ENCODE data around the gene PRRT2. TPM values are rescaled to one million over a fixed set of nuclear protein-coding genes. Genes with fewer than 3 reads are reported as not detected.

Gene PRRT2
- total RNA-seq, 1 experiment from 2014 or later, result 0.42 TPM

- no peaks in the 10 kb centered on the region for H3K27me3 Mint-ChIP-seq (ENCODE audit: insufficient read depth, unreplicated experiment)
- H3K4me3 Mint-ChIP-seq (ENCODE audit: unreplicated experiment), result no peak overlapping the region
- ChIA-PET POLR2A (no interaction called here), CTCF (interaction anchor here (1.1 kb wide), 1 partner anchor 11 kb away, joined by 3 read pairs; no protein-coding TSS in a partner anchor)
- intact Hi-C loops (cut with micrococcal nuclease), result loop anchor here (5.0 kb wide), 1 partner anchor 38 kb away; the partner anchor contains the start of gene MVP
- no peak overlapping the region for H3K27ac Mint-ChIP-seq (ENCODE audit: low read depth, unreplicated experiment)
- peaks cover 14% of the 10 kb centered on the region for H3K4me1 Mint-ChIP-seq (ENCODE audit: insufficient read depth, unreplicated experiment)
- no peaks in the 10 kb centered on the region for H3K9me3 Mint-ChIP-seq (ENCODE audit: unreplicated experiment)
- H3K36me3 Mint-ChIP-seq (ENCODE audit: insufficient read depth, unreplicated experiment), result peaks cover 35% of the 10 kb centered on the region
- TF ChIP-seq, protein P1, sequence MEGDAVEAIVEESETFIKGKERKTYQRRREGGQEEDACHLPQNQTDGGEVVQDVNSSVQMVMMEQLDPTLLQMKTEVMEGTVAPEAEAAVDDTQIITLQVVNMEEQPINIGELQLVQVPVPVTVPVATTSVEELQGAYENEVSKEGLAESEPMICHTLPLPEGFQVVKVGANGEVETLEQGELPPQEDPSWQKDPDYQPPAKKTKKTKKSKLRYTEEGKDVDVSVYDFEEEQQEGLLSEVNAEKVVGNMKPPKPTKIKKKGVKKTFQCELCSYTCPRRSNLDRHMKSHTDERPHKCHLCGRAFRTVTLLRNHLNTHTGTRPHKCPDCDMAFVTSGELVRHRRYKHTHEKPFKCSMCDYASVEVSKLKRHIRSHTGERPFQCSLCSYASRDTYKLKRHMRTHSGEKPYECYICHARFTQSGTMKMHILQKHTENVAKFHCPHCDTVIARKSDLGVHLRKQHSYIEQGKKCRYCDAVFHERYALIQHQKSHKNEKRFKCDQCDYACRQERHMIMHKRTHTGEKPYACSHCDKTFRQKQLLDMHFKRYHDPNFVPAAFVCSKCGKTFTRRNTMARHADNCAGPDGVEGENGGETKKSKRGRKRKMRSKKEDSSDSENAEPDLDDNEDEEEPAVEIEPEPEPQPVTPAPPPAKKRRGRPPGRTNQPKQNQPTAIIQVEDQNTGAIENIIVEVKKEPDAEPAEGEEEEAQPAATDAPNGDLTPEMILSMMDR (IDR thresholded peaks at IDR 0.05; ENCODE audit: unreplicated experiment), result no peak
- no peak for DNase-seq (ENCODE audit: unreplicated experiment)
- BruUV-seq (replicated peaks), result no TSS peak
These were observed 48.2 kb downstream of the PRRT2 start for GRCh38 chr16:29860218-29860617.

DNA sequence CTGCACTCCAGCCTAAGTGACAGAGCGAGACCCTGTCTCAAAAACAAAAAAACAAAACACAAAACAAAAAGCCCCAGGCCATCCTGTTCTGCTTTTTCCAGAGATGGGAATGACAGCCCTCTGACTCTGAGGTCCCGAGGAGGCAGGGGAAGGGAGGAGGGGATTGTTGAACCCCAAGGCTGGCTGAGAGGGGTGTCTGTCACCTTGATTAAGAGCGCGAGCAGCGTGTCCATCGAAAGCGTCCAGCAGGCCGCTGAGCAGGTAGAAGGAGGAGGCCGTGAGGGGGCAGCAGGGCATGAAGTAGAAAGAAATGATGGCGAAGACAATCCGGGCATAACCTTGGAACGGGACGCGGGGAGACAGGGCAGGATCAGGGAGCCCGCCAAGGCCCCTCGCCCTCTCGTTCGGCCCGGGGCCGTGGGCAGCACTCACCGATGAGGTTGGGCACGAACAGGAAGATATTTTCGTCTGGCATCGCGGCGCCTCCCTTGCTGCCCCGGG is 50.4 kb downstream of the PRRT2 start:
- ChIA-PET POLR2A (interaction anchor here (0.6 to 2.8 kb wide), 10 partner anchors 9 to 944 kb away, joined by 3 to 23 read pairs (median 6); partner anchors contain the start of genes ASPHD1, KCTD13, MVP and SEZ6L2), CTCF (interaction anchor here (0.7 to 0.8 kb wide), 4 partner anchors 55 to 229 kb away, joined by 3 to 4 read pairs (median 3); no protein-coding TSS in a partner anchor)
- Mint-ChIP-seq H3K9me3 (ENCODE audit: unreplicated experiment) (no peaks in the 10 kb centered on the region), H3K36me3 (ENCODE audit: insufficient read depth, unreplicated experiment) (peaks cover 33% of the 10 kb centered on the region), H3K27me3 (ENCODE audit: insufficient read depth, unreplicated experiment) (no peaks in the 10 kb centered on the region), H3K27ac (ENCODE audit: low read depth, unreplicated experiment) (peak overlapping the region; percentile 99), H3K4me1 (ENCODE audit: insufficient read depth, unreplicated experiment) (peaks cover 14% of the 10 kb centered on the region), H3K4me3 (ENCODE audit: unreplicated experiment) (peak overlapping the region; percentile 99)
- TF ChIP-seq, protein P1 (IDR thresholded peaks at IDR 0.05; ENCODE audit: unreplicated experiment), result no peak
- peak; percentile 33 for DNase-seq (ENCODE audit: unreplicated experiment)
- intact Hi-C loops (cut with micrococcal nuclease), result loop anchor here (2.0 to 5.0 kb wide), 4 partner anchors 40 to 158 kb away; partner anchors contain the start of genes INO80E and MVP
- BruUV-seq (replicated peaks), result TSS peak; percentile 61

DNA sequence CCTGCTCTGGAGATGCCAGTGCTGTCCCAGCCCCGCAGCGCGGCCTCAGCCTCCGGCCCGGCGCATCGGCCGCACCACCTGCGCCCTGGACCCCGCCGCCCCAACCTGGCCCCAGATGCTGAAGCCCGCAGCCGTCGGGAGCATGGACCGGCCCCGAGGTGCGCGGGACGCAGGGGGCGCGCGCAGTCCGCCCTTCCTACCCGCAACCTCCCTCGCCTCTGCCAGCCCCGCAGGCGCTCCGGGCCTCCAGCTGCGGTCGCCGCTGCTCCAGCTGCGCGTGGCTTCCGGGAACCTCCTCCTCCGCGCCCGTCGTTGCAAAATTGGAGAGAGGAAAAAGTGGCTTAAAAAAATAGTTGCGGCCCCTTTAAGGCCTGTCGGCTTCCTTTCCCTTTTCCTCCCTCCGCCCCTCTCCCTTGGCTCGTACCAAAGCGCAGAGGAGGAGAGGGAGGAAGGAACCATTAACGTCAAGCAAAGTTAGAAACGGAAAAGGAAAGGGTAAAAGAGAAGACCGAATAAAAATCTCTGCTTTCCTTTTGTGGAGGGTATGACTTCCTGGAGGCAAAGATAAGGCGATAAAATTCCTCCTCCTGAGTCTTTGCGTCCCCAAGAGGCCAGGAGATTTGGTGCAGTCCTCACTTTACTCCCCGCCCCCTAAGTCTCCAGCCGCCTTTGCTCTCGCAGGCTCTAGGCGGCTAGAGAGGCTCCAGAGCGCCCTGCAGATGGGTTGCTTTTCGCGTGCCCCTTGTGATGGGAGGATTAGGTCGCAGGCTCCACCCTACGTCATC is 51.1 kb downstream of the PRRT2 start, which contains the start of gene CDIPT:
TSS of gene CDIPT (minus strand) at position 343 of the 785 bp plus-strand sequence. CDS start 369 bp downstream, outside the sequence.
- peak within 1 kb of the TSS; percentile 99 for H3K4me3 Mint-ChIP-seq (ENCODE audit: unreplicated experiment)
- no TSS peak for BruUV-seq (replicated peaks)
- H3K4me1 Mint-ChIP-seq (ENCODE audit: insufficient read depth, unreplicated experiment), result peaks cover 14% of the 10 kb centered on the region
- TF ChIP-seq, protein P1 (IDR thresholded peaks at IDR 0.05; ENCODE audit: unreplicated experiment), result no peak
- POLR2A ChIA-PET, result interaction anchor here (0.6 to 2.8 kb wide), 12 partner anchors 33 to 941 kb away, joined by 3 to 23 read pairs (median 6); partner anchors contain the start of genes ASPHD1, HIRIP3, KCTD13 and MVP
- intact Hi-C loops (cut with micrococcal nuclease), result loop anchor here (2.0 to 5.0 kb wide), 4 partner anchors 41 to 158 kb away; partner anchors contain the start of genes INO80E and MVP
- no peaks in the 10 kb centered on the region for H3K27me3 Mint-ChIP-seq (ENCODE audit: insufficient read depth, unreplicated experiment)
- H3K9me3 Mint-ChIP-seq (ENCODE audit: unreplicated experiment), result no peaks in the 10 kb centered on the region
- peaks cover 28% of the 10 kb centered on the region for H3K36me3 Mint-ChIP-seq (ENCODE audit: insufficient read depth, unreplicated experiment)
- DNase-seq (ENCODE audit: unreplicated experiment), result peak; percentile 96
- peak within 1 kb of the TSS; percentile 99 for H3K27ac Mint-ChIP-seq (ENCODE audit: low read depth, unreplicated experiment)
- CTCF ChIA-PET, result interaction anchor here (0.7 to 1.9 kb wide), 4 partner anchors 15 to 143 kb away, joined by 3 to 7 read pairs (median 4); no protein-coding TSS in a partner anchor

GRCh38 chr16:29863669-29863984 is 51.6 kb downstream of the PRRT2 start:
- H3K9me3 Mint-ChIP-seq (ENCODE audit: unreplicated experiment), result no peaks in the 10 kb centered on the region
- H3K4me1 Mint-ChIP-seq (ENCODE audit: insufficient read depth, unreplicated experiment), result peaks cover 14% of the 10 kb centered on the region
- ChIA-PET CTCF (interaction anchor here (0.7 to 1.9 kb wide), 3 partner anchors 14 to 15 kb away, joined by 3 to 7 read pairs (median 6); no protein-coding TSS in a partner anchor), POLR2A (interaction anchor here (0.7 to 2.8 kb wide), 10 partner anchors 34 to 941 kb away, joined by 3 to 23 read pairs (median 8); partner anchors contain the start of genes ASPHD1, HIRIP3, KCTD13 and MVP)
- no peak for DNase-seq (ENCODE audit: unreplicated experiment)
- BruUV-seq (replicated peaks), result no TSS peak
- peaks cover 22% of the 10 kb centered on the region for H3K36me3 Mint-ChIP-seq (ENCODE audit: insufficient read depth, unreplicated experiment)
- H3K4me3 Mint-ChIP-seq (ENCODE audit: unreplicated experiment), result peak overlapping the region; percentile 99
- TF ChIP-seq, protein P1 (IDR thresholded peaks at IDR 0.05; ENCODE audit: unreplicated experiment), result no peak
- intact Hi-C loops (cut with micrococcal nuclease), result loop anchor here (2.0 to 5.0 kb wide), 4 partner anchors 41 to 157 kb away; partner anchors contain the start of genes INO80E and MVP
- H3K27me3 Mint-ChIP-seq (ENCODE audit: insufficient read depth, unreplicated experiment), result no peaks in the 10 kb centered on the region
- peak overlapping the region; percentile 99 for H3K27ac Mint-ChIP-seq (ENCODE audit: low read depth, unreplicated experiment)

Measured in MCF 10A (cell line).